ENCODE results near the gene PLXNA4.

PLXNA4 gene

GRCh38 chr7:132614428-132615318 is 38.4 kb upstream of the PLXNA4 start:
- Histone ChIP-seq H3K27ac (ENCODE audit: low read depth, low read length, poor library complexity, severe bottlenecking) (no peak overlapping the region), H3K9me3 (ENCODE audit: low read length) (no peaks in the 10 kb centered on the region), H3F3A (ENCODE audit: insufficient read depth, low read length) (no peaks in the 10 kb centered on the region), H3K27me3 (ENCODE audit: insufficient read depth, low read length) (0 out of 2 replicates have a peak, but pooled peaks cover 5% of the 10 kb centered on the region), H2AFZ (ENCODE audit: low read length) (no peak overlapping the region), H3K36me3 (ENCODE audit: insufficient read depth, low read length) (no peaks in the 10 kb centered on the region), H3K4me1 (ENCODE audit: insufficient read depth, low read length, severe bottlenecking) (no peaks in the 10 kb centered on the region), H3K9ac (ENCODE audit: low read length) (no peak overlapping the region), H3K4me2 (ENCODE audit: low read length) (no peak overlapping the region; the same call in 1 of the 2 replicates), H3K79me2 (ENCODE audit: insufficient read depth, low read length) (no peaks in the 10 kb centered on the region), H3K4me3 (ENCODE audit: low read depth, low read length, poor library complexity, severe bottlenecking) (no peak overlapping the region), H4K20me1 (ENCODE audit: insufficient read depth, low read length) (no peaks in the 10 kb centered on the region), H3K9me2 (ENCODE audit: low read depth, low read length) (no peaks in the 10 kb centered on the region)
- TF ChIP-seq CTCF (IDR thresholded peaks at IDR 0.05; ENCODE audit: low read length): no peak
- no peak for TF ChIP-seq EZH2 (IDR thresholded peaks at IDR 0.05; ENCODE audit: borderline replicate concordance, low read length)

GRCh38 chr7:132613737-132614136 is 37.5 kb upstream of the PLXNA4 start:
- H3K9ac ChIP-seq (ENCODE audit: low read length): no peak overlapping the region
- H3K9me3 ChIP-seq (ENCODE audit: low read length): no peaks in the 10 kb centered on the region
- H3K4me2 ChIP-seq (ENCODE audit: low read length): no peak overlapping the region

GRCh38 chr7:132610995-132611394 is 34.7 kb upstream of the PLXNA4 start:
- Histone ChIP-seq H3K27ac (ENCODE audit: low read depth, low read length, poor library complexity, severe bottlenecking) (no peak overlapping the region), H3K27me3 (ENCODE audit: insufficient read depth, low read length) (0 out of 2 replicates have a peak, but pooled peaks cover 5% of the 10 kb centered on the region), H3K4me2 (ENCODE audit: low read length) (no peak overlapping the region), H4K20me1 (ENCODE audit: insufficient read depth, low read length) (no peaks in the 10 kb centered on the region), H2AFZ (ENCODE audit: low read length) (no peak overlapping the region), H3K4me1 (ENCODE audit: insufficient read depth, low read length, severe bottlenecking) (no peaks in the 10 kb centered on the region), H3K9me2 (ENCODE audit: low read depth, low read length) (no peaks in the 10 kb centered on the region), H3K79me2 (ENCODE audit: insufficient read depth, low read length) (no peaks in the 10 kb centered on the region), H3F3A (ENCODE audit: insufficient read depth, low read length) (no peaks in the 10 kb centered on the region), H3K9me3 (ENCODE audit: low read length) (no peaks in the 10 kb centered on the region), H3K9ac (ENCODE audit: low read length) (no peak overlapping the region), H3K36me3 (ENCODE audit: insufficient read depth, low read length) (no peaks in the 10 kb centered on the region), H3K4me3 (ENCODE audit: low read depth, low read length, poor library complexity, severe bottlenecking) (no peak overlapping the region)
- no peak for TF ChIP-seq EZH2 (IDR thresholded peaks at IDR 0.05; ENCODE audit: borderline replicate concordance, low read length)
- no peak for TF ChIP-seq CTCF (IDR thresholded peaks at IDR 0.05; ENCODE audit: low read length)

More at GRCh38 chr7:132613737-132614136, 37.5 kb upstream of the PLXNA4 start:
- Histone ChIP-seq H2AFZ (ENCODE audit: low read length) (no peak overlapping the region), H3K27me3 (ENCODE audit: insufficient read depth, low read length) (0 out of 2 replicates have a peak, but pooled peaks cover 5% of the 10 kb centered on the region), H3K36me3 (ENCODE audit: insufficient read depth, low read length) (no peaks in the 10 kb centered on the region), H3K4me3 (ENCODE audit: low read depth, low read length, poor library complexity, severe bottlenecking) (no peak overlapping the region), H3K4me1 (ENCODE audit: insufficient read depth, low read length, severe bottlenecking) (no peaks in the 10 kb centered on the region), H3F3A (ENCODE audit: insufficient read depth, low read length) (no peaks in the 10 kb centered on the region), H3K79me2 (ENCODE audit: insufficient read depth, low read length) (no peaks in the 10 kb centered on the region), H3K9me2 (ENCODE audit: low read depth, low read length) (no peaks in the 10 kb centered on the region), H3K27ac (ENCODE audit: low read depth, low read length, poor library complexity, severe bottlenecking) (no peak overlapping the region), H4K20me1 (ENCODE audit: insufficient read depth, low read length) (no peaks in the 10 kb centered on the region)
- TF ChIP-seq EZH2 (IDR thresholded peaks at IDR 0.05; ENCODE audit: borderline replicate concordance, low read length): no peak
- no peak for TF ChIP-seq CTCF (IDR thresholded peaks at IDR 0.05; ENCODE audit: low read length)
